Measurements from ENCODE around the gene ONECUT3. TPM values are rescaled to one million over a fixed set of nuclear protein-coding genes. Genes with fewer than 3 reads are reported as not detected.

ONECUT3 gene
- total and polyA plus RNA-seq, 9 of the 15 experiments (the other 6 are each of a cell fraction or from before 2014, with no cell fraction given), result not detected

DNA sequence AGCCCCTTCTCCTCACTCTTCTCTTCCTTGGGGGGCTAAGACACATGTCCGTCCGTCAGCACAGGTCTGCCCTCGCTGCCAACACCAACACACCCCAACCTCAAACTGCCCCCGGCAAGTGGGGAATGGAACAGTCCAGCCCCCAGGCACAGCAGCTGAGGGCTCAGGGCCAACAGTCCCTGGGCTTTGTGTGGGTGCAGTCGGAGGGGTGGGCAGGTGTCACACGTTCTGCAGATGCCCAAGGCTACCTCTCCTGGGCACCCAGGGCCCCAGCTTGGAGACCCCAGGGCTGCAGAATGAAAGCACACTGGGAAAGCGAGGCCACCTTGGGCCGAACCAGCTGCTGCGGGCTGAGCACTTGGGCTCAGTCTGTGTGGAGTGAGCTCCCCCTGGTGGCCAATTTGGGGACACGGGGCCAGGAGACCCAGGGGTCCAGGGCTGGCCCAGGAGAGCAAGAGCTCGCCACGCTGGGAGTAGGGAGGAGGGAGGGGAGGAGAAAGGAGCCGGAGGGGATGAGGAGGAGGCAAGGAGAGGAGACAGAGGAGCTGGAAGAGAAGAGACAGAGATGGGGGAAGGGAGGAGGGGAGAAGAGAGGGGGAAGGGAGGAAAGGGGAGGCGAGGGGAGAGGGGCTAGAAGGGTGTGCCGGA is 72.7 kb downstream of the ONECUT3 start (continued):
- TF ChIP-seq TAF9B (IDR thresholded peaks at IDR 0.05; ENCODE audit: partially characterized antibody), result no peak
- TF ChIP-seq FIP1L1 (IDR thresholded peaks at IDR 0.05; ENCODE audit: low read depth, low read length, poor library complexity, severe bottlenecking), result no peak
- no peak for TF ChIP-seq HMG20B (CRISPR knock-in tag; IDR thresholded peaks at IDR 0.05)
- peak; percentile 7; the same call in 1 of the 2 replicates for TF ChIP-seq CXXC5 (CRISPR knock-in tag; IDR thresholded peaks at IDR 0.05)
- TF ChIP-seq ELF1 (tag; IDR thresholded peaks at IDR 0.05), result no peak
- TF ChIP-seq, protein P1, sequence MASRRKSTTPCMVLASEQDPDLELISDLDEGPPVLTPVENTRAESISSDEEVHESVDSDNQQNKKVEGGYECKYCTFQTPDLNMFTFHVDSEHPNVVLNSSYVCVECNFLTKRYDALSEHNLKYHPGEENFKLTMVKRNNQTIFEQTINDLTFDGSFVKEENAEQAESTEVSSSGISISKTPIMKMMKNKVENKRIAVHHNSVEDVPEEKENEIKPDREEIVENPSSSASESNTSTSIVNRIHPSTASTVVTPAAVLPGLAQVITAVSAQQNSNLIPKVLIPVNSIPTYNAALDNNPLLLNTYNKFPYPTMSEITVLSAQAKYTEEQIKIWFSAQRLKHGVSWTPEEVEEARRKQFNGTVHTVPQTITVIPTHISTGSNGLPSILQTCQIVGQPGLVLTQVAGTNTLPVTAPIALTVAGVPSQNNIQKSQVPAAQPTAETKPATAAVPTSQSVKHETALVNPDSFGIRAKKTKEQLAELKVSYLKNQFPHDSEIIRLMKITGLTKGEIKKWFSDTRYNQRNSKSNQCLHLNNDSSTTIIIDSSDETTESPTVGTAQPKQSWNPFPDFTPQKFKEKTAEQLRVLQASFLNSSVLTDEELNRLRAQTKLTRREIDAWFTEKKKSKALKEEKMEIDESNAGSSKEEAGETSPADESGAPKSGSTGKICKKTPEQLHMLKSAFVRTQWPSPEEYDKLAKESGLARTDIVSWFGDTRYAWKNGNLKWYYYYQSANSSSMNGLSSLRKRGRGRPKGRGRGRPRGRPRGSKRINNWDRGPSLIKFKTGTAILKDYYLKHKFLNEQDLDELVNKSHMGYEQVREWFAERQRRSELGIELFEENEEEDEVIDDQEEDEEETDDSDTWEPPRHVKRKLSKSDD (conservative IDR thresholded peaks at IDR 0.05; ENCODE audit: low read length), result no peak
- TF ChIP-seq HNRNPL (IDR thresholded peaks at IDR 0.05; ENCODE audit: low read depth, low read length), result no peak
- TF ChIP-seq, protein P2, sequence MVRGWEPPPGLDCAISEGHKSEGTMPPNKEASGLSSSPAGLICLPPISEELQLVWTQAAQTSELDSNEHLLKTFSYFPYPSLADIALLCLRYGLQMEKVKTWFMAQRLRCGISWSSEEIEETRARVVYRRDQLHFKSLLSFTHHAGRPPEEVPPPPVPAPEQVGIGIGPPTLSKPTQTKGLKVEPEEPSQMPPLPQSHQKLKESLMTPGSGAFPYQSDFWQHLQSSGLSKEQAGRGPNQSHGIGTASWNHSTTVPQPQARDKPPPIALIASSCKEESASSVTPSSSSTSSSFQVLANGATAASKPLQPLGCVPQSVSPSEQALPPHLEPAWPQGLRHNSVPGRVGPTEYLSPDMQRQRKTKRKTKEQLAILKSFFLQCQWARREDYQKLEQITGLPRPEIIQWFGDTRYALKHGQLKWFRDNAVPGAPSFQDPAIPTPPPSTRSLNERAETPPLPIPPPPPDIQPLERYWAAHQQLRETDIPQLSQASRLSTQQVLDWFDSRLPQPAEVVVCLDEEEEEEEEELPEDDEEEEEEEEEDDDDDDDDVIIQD (CRISPR knock-in tag; IDR thresholded peaks at IDR 0.05), result no peak
- no peak for TF ChIP-seq SAP30 (IDR thresholded peaks at IDR 0.05; ENCODE audit: borderline replicate concordance, insufficient read depth, low read depth, low read length, poor library complexity, severe bottlenecking)
- no peak for TF ChIP-seq ZNF445 (CRISPR knock-in tag; IDR thresholded peaks at IDR 0.05; ENCODE audit: low read depth)
- TF ChIP-seq, protein P3, sequence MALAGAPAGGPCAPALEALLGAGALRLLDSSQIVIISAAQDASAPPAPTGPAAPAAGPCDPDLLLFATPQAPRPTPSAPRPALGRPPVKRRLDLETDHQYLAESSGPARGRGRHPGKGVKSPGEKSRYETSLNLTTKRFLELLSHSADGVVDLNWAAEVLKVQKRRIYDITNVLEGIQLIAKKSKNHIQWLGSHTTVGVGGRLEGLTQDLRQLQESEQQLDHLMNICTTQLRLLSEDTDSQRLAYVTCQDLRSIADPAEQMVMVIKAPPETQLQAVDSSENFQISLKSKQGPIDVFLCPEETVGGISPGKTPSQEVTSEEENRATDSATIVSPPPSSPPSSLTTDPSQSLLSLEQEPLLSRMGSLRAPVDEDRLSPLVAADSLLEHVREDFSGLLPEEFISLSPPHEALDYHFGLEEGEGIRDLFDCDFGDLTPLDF (CRISPR knock-in tag; IDR thresholded peaks at IDR 0.05), result no peak
- TF ChIP-seq PCBP2 (IDR thresholded peaks at IDR 0.05; ENCODE audit: low read depth, low read length, poor library complexity, severe bottlenecking), result no peak
- no peak for TF ChIP-seq BRD4 (IDR thresholded peaks at IDR 0.05)
- TF ChIP-seq HIVEP1 (CRISPR knock-in tag; IDR thresholded peaks at IDR 0.05), result no peak
- no peak for TF ChIP-seq SREBF2 (CRISPR knock-in tag; IDR thresholded peaks at IDR 0.05)
- no peak for TF ChIP-seq EZH2 (IDR thresholded peaks at IDR 0.05; ENCODE audit: borderline replicate concordance, low read depth, low read length)
- TF ChIP-seq POLR2G (IDR thresholded peaks at IDR 0.05; ENCODE audit: low read depth, low read length), result peak; percentile 67
- no peak for TF ChIP-seq NR2C2 (CRISPR knock-in tag; IDR thresholded peaks at IDR 0.05)
- TF ChIP-seq NR2C2 (tag; IDR thresholded peaks at IDR 0.05), result no peak
- no peak for TF ChIP-seq ZNF134 (CRISPR knock-in tag; conservative IDR thresholded peaks at IDR 0.05)
- TF ChIP-seq, protein P4, sequence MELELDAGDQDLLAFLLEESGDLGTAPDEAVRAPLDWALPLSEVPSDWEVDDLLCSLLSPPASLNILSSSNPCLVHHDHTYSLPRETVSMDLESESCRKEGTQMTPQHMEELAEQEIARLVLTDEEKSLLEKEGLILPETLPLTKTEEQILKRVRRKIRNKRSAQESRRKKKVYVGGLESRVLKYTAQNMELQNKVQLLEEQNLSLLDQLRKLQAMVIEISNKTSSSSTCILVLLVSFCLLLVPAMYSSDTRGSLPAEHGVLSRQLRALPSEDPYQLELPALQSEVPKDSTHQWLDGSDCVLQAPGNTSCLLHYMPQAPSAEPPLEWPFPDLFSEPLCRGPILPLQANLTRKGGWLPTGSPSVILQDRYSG (tag; conservative IDR thresholded peaks at IDR 0.05; ENCODE audit: low read depth), result no peak
- TF ChIP-seq KAT7 (CRISPR knock-in tag; IDR thresholded peaks at IDR 0.05; ENCODE audit: borderline replicate concordance), result peak; percentile 43; the same call in 1 of the 2 replicates
